Transverse colon (tissue), 4 donors: ENCODE measurements around the gene KCNS1. TPM values are rescaled to one million over a fixed set of nuclear protein-coding genes. Genes with fewer than 3 reads are reported as not detected.
A peak's percentile ranks its signal among the peaks of the same experiment; 100 is the strongest.

Experiments
- DNase-seq: peaks from one replicate; pipeline ENCODE4 v3.0.0-alpha.2; 2019
- H3K27ac ChIP-seq, 4 donors: fragments of 200-600 bp; sonication (generic); 2 replicates each; pipeline ENCODE4 v1.5.1; 2016 to 2018; ENCODE audit warnings: inconsistent platforms in 4 of 4
- H3K27me3 ChIP-seq: fragments of 200-600 bp; sonication (generic); 2 replicates; pipeline ENCODE4 v1.5.1; 2017; ENCODE audit warnings: inconsistent platforms
- H3K36me3 ChIP-seq, 4 donors: fragments of 200-600 bp; sonication (generic); 2 replicates each; pipeline ENCODE4 v1.5.1; 2017 to 2019; ENCODE audit warnings: inconsistent platforms in 4 of 4
- H3K4me1 ChIP-seq, 4 donors: fragments of 200-600 bp; sonication (generic); 2 replicates each; pipeline ENCODE4 v1.5.1; 2017 to 2020; ENCODE audit warnings: inconsistent platforms in 4 of 4
- H3K4me3 ChIP-seq, 4 donors: fragments of 200-600 bp; sonication (generic); 1 replicate in 1 of 4; 2 replicates in 3 of 4; pipeline versions ENCODE4 v1.5.1 to v1.6.1; 2017 to 2019; ENCODE audit warnings: inconsistent platforms in 4 of 4
- H3K9me3 ChIP-seq, 2 donors: fragments of 200-600 bp; sonication (generic); 2 replicates each; pipeline ENCODE4 v1.5.1; 2017 to 2019; ENCODE audit warnings: inconsistent platforms in 2 of 2
- CTCF ChIP-seq, 5 experiments: fragments of 200-600 bp in 3 of 5; fragments of 450-650 bp in 2 of 5; sonication (generic) in 3 of 5; IDR thresholded peaks; 1 replicate in 2 of 5; 2 replicates in 3 of 5; pipeline ENCODE4 v1.5.1; 2016 to 2017; ENCODE audit warnings: antibody characterized with exemption in 5 of 5, inconsistent platforms in 3 of 5, mild to moderate bottlenecking in 2 of 5, moderate library complexity in 1 of 5
- EP300 ChIP-seq: sonication (generic); formaldehyde crosslinking; IDR thresholded peaks from one replicate; pipeline ENCODE4 v1.6.1; 2017; ENCODE audit warnings: antibody characterized with exemption, low read depth
- POLR2A ChIP-seq: fragments of 450-650 bp; IDR thresholded peaks from one replicate; pipeline ENCODE4 v1.6.1; 2016; ENCODE audit warnings: antibody characterized with exemption, mild to moderate bottlenecking, moderate library complexity
- POLR2AphosphoS5 ChIP-seq, 3 donors: sonication (generic); formaldehyde crosslinking; IDR thresholded peaks; one replicate each; pipeline ENCODE4 v1.6.1; 2016; ENCODE audit warnings: antibody characterized with exemption in 3 of 3
- WGBS, 2 donors: methylation state at CpG; one replicate each; pipeline ENCODE4 v1.1.5; 2018; ENCODE audit warnings: low coverage in 1 of 2; 5-methylcytosine and 5-hydroxymethylcytosine counted together
- in situ Hi-C, 4 donors: fragments of 200-750 bp; cut with MboI; loops; one replicate each; pipeline versions ENCODE4 v1.15.0 to v1.15.1; 2017; ENCODE audit warnings: low sequenced_read_pairs in 3 of 4, low pct_ligation_motif_present in 1 of 4, low pct_unique_long_range_greater_than_20kb in 1 of 4
- intact Hi-C: fragments of 100-400 bp; cut with DNase I; formaldehyde crosslinking; loops from one replicate; pipeline ENCODE4 v1.15.1; 2023; ENCODE audit warnings: low total_unique reads
- total RNA-seq, 4 donors: library from RNA; depleted of rRNA; stranded (reverse); fragments of >200 nt; gene quantifications; one replicate each; pipeline ENCODE4 v1.1.0, GENCODE V29; 2016

Gene KCNS1
- total RNA-seq, 4 donors from 2014 or later = 0.55 to 0.64 TPM; not detected in 2

- intact Hi-C loops (no loop called here), in situ Hi-C loops (loop anchor here in 1 of 4 donors (25.0 kb wide), 1 partner anchor 175 kb away; no protein-coding TSS in a partner anchor)
- Histone ChIP-seq H3K4me3 (no peak overlapping the region), H3K27ac (no peak overlapping the region), H3K27me3 (peaks cover 8% of the 10 kb centered on the region), H3K9me3 (no peaks in the 10 kb centered on the region), H3K36me3 (no peaks in the 10 kb centered on the region), H3K4me1 (no peaks in the 10 kb centered on the region)
- no peak for DNase-seq
- TF ChIP-seq POLR2A (no peak), CTCF (IDR thresholded peaks at IDR 0.05) (no peak), POLR2AphosphoS5 (IDR thresholded peaks at IDR 0.05) (no peak), EP300 (no peak)
These were observed 11.8 kb upstream of the KCNS1 start for GRCh38 chr20:45112754-45113153.

- intact Hi-C loops = no loop called here
- Histone ChIP-seq H3K9me3 (no peaks in the 10 kb centered on the region), H3K27ac (no peak overlapping the region), H3K36me3 (no peaks in the 10 kb centered on the region), H3K4me1 (no peaks in the 10 kb centered on the region), H3K27me3 (peaks cover 15% of the 10 kb centered on the region), H3K4me3 (no peak overlapping the region)
- in situ Hi-C loops = loop anchor here in 1 of 4 donors (25.0 kb wide), 1 partner anchor 175 kb away; no protein-coding TSS in a partner anchor
- WGBS, 2 donors = 65% methylated on average over 17 of the region's 17 CpGs; no CpG with 5 or more reads in 1 of the 2 donors
- no peak for TF ChIP-seq POLR2A
- no peak for TF ChIP-seq POLR2AphosphoS5 (IDR thresholded peaks at IDR 0.05)
- no peak for TF ChIP-seq EP300
- TF ChIP-seq CTCF (IDR thresholded peaks at IDR 0.05) = peak in 4 of 5 experiments; percentile 25 to 45 (median 30)
- DNase-seq = no peak
These were observed 11.0 kb upstream of the KCNS1 start for GRCh38 chr20:45111799-45112471.

- H3K27ac ChIP-seq = no peak overlapping the region
- in situ Hi-C loops = loop anchor here in 1 of 4 donors (25.0 kb wide), 1 partner anchor 176 kb away; no protein-coding TSS in a partner anchor
- TF ChIP-seq CTCF (IDR thresholded peaks at IDR 0.05) (no peak), POLR2AphosphoS5 (IDR thresholded peaks at IDR 0.05) (no peak), EP300 (no peak), POLR2A (no peak)
- no peak overlapping the region for H3K4me3 ChIP-seq
- peaks cover 15% of the 10 kb centered on the region for H3K27me3 ChIP-seq
- no peaks in the 10 kb centered on the region for H3K9me3 ChIP-seq
- no peaks in the 10 kb centered on the region for H3K36me3 ChIP-seq
- intact Hi-C loops = no loop called here
- WGBS, 2 donors = 80 to 93% methylated on average over 3 to 11 of the region's 11 CpGs
- no peaks in the 10 kb centered on the region for H3K4me1 ChIP-seq
- DNase-seq = no peak
These were observed 10.4 kb upstream of the KCNS1 start for GRCh38 chr20:45111285-45111684.

- H3K27ac ChIP-seq = no peak overlapping the region
- TF ChIP-seq EP300 (no peak), CTCF (IDR thresholded peaks at IDR 0.05) (no peak), POLR2AphosphoS5 (IDR thresholded peaks at IDR 0.05) (no peak), POLR2A (no peak)
These were observed 9.4 kb upstream of the KCNS1 start for GRCh38 chr20:45110301-45110700.

More at GRCh38 chr20:45110301-45110700, 9.4 kb upstream of the KCNS1 start:
- in situ Hi-C loops (loop anchor here in 1 of 4 donors (25.0 kb wide), 1 partner anchor 177 kb away; no protein-coding TSS in a partner anchor), intact Hi-C loops (no loop called here)
- Histone ChIP-seq H3K27me3 (peaks cover 15% of the 10 kb centered on the region), H3K36me3 (no peaks in the 10 kb centered on the region), H3K4me1 (no peaks in the 10 kb centered on the region), H3K4me3 (no peak overlapping the region), H3K9me3 (no peaks in the 10 kb centered on the region)
- 83% methylated on average over 8 of the region's 11 CpGs; no CpG with 5 or more reads in 1 of the 2 donors for WGBS, 2 donors
- DNase-seq = no peak
